ENCODE data around the gene GRB2.

DNA sequence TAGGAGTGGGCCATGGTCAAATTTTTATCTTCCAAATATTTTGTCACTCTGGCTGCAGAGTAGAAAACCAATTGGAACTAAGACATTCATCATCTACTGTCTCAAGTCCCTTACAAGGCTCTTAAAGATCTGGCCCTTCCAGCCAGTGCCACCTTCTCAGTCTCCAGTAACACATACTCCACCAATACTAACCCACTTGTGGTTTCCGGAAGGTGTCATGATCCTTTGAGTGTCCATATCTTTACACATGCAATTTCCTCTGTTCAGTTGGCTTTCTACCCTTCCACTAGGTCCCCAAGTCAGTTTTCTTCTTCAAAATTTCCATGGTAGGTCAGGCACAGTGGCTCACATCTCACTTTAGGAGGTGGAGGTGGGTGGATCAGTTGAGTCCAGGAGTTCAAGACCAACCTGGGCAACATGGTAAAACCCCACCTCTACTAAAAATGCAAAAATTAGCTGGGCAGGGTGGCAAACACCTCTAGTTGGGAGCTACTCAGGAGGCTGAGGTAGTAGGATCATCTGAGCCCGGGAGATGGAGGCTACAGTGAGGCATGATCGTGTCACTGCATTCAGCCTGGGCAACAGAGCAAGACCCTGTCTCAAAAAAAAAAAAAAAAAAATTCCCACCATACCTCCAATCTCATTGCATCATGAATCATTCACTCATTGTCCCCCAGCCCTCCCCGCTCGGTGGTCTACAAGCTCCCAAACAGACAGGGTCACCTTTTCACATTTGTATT is 6.0 kb upstream of the GRB2 start:
- TF ChIP-seq YY1 (IDR thresholded peaks at IDR 0.05; ENCODE audit: insufficient read depth, insufficient read length) (no peak), ZNF274 (IDR thresholded peaks at IDR 0.05; ENCODE audit: low read depth, low read length) (no peak), SUZ12 (IDR thresholded peaks at IDR 0.05; ENCODE audit: extremely low read depth, insufficient read depth, insufficient read length) (no peak)
